GM19025 (cell line): ENCODE measurements around the gene FBXL19.

Source experiments
- ATAC-seq: cut with Tn5 transposase; IDR thresholded peaks from one replicate; pipeline ENCODE4 v1.9.1; 2021; ENCODE audit warnings: mild to moderate bottlenecking, low read depth, moderate library complexity; ENCODE audit not compliant: unreplicated experiment

FBXL19 gene

DNA sequence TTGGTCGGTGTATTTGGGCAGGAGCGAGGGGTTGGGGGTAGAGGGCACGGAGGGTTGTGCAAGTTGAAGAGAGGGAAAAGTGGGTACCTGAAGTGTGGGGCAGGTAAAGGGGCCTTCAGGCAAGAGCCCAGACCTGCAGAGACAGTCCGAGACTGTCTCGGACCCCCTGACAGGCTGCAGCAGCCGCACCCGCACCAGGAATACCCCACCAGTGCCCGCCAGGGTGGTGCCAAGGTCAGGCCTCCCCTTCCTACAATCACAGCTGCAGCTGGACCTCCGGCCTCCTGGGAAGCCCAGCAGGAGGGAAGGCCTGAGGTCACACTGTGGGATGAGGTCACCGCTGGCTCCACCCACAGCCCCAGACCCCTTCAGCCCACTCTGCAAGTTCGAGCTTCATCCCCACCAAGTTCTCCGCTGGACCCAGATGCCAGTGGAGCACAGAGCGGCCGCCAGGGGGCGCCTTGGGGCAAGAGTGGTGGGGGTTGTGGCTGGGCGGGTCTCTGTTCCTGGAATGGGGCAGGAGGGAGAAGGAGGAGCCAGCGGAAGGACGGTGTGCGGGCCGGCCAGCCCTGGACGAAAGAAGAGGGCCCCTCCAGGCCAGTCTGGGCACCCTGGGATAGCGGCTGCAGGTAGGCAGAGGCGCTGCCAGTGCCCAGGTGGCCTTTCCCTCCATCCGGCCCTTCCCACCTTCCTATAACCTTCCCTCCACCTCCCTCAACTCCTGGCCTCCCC is 61.5 kb downstream of the FBXL19 start, which contains the start of gene HSD3B7:
HSD3B7 (plus strand) TSS at position 539 of the 732 bp plus-strand sequence. CDS start 452 bp downstream, outside the sequence.
- no peak for ATAC-seq

DNA sequence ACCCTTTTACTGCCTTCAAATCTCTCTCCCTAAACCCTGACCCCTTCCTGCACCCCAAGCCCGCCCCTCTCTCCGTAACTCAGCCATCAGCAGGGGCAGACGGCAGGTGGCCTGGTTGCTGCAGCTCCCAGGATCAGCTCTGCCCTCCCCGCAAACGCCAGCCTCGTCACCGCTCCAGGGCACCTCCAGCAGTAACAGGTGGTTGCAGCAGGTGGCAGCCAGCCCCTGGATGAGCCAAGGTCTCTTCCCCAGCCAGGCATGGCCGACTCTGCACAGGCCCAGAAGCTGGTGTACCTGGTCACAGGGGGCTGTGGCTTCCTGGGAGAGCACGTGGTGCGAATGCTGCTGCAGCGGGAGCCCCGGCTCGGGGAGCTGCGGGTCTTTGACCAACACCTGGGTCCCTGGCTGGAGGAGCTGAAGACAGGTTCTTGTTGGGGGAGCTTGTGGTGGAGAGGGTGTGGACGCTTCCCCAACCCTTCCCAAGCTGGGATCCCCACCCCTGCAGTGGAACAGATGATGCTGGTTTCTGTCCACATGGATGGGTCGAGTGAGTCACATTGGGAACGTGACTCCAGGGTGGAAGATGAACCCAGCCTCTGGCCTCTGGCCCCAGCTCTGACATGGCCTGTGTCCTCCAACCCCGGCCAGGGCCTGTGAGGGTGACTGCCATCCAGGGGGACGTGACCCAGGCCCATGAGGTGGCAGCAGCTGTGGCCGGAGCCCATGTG is 62.2 kb downstream of the FBXL19 start:
- no peak for ATAC-seq

GRCh38 chr16:30986129-30986991 is 63.0 kb downstream of the FBXL19 start:
- ATAC-seq = no peak

GRCh38 chr16:30987581-30988190 is 64.3 kb downstream of the FBXL19 start:
- ATAC-seq = no peak

GRCh38 chr16:30989469-30990047 is 66.2 kb downstream of the FBXL19 start:
- ATAC-seq = no peak

DNA sequence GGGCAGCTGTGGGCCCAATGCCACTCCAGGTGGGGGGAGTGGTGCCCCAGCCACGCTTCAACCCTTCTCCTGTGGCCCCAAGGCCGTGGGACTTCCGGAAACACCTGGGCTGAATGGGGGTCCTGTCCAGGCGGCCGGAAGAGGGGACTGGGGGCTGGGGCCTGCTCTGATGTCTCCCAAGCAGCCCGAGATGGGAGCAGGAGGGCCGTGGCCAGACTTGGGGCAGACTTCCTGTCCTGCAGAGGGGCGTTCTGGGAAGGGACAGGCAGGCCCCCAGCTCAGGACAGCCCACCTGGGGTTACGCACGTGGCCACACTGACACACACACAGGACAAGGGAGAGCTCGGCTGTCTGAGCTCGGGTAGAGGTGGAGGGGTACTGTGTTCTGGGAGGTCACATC is 66.7 kb downstream of the FBXL19 start:
- no peak for ATAC-seq

DNA sequence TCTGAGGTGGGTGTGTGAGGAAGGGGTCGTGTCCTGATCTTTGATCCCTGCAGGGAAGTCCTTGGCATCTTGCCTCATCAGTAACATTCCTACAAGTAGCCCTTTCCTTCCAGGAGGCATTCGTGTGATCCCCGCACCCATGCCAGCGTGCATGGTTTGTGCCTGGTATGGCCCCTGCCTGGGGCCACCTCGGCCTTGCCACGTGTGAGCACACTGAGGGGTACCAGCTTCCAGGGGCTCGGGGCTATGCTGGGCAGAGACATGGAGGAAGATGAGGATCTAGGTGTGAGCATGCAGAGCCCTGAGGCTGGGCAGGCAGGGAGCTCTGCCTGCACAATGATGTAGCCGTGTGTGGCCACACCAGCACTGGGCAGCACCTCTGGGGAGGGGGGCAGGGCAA is 67.7 kb downstream of the FBXL19 start:
- ATAC-seq = no peak

- no peak for ATAC-seq
These were observed 69.0 kb downstream of the FBXL19 start for GRCh38 chr16:30992276-30992780.

DNA sequence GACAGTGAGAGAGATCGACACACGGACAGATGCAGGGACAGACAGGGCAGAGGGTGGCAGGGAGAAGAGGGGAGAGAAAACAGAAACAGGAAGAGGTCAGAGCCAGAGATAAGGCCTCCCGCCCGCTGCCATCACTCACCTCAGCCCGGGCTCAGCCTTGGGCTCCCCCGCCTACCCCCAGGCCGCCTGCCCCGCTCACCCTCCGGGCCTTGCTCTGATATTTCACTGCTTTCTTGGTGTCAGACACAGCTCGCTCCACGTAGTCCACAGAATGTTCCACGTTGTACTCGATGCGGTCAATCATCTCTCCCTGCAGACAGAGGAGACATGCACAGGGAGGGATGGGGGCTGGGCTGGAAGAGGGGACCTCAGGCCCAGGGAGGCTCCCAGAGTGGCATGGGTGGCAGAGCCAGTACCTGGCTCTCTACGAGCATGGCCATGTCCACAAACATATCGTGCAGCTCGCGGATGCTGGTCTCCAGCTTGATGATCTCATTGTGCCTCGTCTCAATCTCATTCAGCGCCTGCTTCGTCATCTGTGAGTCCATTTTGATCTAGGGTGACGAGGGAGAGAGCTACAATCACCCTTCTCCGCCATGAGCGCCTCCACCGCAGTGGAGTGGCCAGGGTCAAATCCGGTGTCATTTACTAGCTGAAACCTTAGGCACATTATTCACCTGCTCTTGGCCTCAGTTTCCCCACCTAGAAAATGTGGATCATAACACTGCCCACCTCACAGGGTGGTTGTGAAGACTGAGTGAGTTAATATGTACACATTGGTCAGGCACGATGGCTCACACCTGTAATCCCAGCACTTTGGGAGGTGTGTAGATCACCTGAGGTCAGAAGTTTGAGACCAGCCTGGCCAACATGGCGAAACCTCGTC is 69.8 kb downstream of the FBXL19 start:
- ATAC-seq = no peak

GRCh38 chr16:30995927-30996323 is 72.6 kb downstream of the FBXL19 start:
- no peak for ATAC-seq

GRCh38 chr16:30996324-30996984 is 73.1 kb downstream of the FBXL19 start:
- peak; percentile 5 for ATAC-seq

GRCh38 chr16:30996985-30997724 is 73.8 kb downstream of the FBXL19 start:
- ATAC-seq = peak; percentile 63

DNA sequence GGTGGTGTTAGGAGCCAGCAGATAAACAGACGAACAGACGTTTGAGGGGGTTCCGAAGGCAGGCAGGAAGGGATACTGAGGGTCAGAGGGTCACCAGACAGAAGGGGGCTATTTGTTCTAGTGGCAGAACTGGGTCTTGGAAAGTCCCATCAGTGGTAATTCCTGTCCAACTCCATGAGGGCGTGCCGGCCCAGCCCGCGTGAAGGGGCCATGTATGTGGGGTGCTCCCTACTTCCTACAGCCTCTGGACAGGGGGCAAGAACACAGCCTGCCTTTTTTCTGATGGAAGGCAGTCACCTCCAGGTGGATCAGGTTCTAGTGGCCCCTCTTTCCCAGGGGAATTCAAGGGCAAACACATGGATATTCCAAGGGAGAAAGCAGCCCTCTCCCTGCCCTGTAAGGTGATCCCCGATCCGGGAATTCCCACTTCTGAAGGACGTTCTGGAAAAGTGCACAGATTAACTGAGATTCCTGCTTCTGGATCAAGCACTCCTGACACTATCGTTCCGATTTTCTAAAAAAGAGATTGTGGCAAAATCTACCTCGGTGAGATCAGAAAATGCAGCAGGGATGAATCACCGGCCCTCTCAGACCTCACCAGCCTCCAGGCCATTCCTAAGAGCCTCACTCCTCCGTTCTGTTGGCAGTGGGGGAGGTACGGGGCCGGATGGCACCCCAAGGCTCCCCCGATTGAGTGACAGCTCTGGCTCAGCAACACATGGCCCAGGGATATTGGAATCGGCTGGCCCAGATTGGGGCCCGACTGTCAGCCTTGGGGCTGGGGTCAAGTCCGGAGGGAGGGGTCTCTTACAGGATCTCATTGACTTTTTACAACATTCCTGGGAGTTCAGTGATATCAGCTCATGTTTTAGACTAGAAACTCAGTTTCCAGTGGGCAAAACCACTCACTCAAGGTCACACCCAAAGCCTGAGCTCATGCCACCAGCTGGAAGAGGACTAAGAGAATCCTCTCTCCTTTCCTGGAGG is 74.6 kb downstream of the FBXL19 start:
- no peak for ATAC-seq
